GF-D8 (cell line): ENCODE data around the gene EDA.

Experiments
- DNase-seq: peaks from one replicate; lab custom pipeline; 2025; lab: John Stamatoyannopoulos, UW

Gene EDA

DNA sequence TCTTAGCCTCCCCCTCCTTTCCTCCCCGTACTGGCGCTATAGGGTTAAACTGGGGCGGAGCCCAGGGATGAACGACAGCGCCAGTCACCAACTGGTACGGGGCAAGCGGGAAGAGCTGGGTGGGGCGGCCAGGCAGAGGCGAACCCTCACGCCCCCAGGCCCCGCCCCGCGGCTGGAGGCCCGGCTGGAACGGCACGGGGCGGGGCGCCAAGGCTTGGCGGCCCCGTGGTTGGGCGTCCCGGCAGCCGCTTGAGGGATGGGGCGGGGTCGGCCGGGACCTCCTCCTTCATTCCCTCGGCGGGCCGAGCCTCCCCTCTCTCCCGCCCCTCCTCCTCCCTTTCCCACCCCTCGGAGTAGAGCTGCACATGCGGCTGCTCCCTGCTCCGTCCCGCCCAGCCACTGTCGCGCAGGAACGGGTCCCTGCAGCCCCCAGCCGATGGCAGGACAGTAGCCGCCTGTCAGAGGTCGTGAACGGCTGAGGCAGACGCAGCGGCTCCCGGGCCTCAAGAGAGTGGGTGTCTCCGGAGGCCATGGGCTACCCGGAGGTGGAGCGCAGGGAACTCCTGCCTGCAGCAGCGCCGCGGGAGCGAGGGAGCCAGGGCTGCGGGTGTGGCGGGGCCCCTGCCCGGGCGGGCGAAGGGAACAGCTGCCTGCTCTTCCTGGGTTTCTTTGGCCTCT, at the start of gene EDA:
Gene EDA (plus strand): TSS at position 335 of the 678 bp plus-strand sequence.
- no peak for DNase-seq

DNA sequence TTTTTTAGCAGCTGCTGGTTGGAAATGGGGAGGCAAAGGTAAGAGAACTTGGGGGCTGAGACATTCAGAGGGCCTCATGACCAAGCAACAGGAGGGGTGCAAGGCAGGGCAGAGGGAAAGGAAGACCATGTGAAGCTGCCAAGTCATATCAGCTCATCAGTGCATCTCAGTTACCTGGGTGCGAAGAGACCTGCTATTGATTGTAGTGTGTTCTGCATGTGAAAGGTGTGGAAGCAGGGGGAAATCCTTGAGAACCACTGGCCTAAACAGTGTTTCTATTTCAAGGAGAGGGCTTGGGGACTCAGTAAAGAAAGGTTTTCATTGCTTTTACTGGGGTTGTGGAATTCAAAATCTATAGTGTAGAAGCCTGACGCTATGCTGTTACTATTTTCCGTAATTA, 47.1 kb upstream of the EDA start:
- DNase-seq, result no peak

DNA sequence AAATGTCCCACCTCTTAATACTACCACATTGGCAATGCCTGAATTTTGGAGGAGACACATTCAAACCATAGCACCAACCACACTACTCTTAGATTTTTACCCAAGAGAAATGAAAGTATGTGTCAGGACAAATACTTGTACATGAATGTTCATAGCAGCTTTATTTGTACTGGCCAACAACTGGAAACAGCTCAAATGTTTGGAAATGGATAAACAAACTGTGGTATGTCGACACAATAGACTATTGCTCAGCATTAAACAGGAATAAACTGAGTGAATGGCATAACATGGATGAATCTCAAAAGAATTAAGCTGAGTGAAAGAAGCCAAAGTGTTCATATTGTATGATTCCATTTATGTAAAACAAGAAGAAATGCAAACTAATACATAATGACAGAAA, 18.5 kb upstream of the EDA start:
- DNase-seq, result no peak

DNA sequence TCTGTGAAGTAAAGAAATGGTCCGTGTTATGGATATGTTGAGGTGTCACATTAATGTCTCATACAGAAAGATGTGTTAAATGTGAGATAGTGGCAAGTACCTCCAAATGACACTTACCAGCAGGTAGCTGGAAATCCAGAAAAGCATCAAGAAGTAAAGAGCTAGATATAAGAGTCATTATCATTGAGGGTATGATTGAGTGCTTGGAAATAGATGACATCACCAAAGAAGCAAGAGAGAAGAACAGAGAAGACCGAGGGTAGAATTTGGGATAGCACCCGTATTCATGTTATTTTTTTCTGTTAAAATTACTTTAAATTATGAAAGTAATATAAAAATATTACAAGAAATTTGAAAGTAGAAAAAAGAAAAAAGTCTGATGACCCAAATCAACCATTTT, 15.7 kb upstream of the EDA start:
- no peak for DNase-seq

DNA sequence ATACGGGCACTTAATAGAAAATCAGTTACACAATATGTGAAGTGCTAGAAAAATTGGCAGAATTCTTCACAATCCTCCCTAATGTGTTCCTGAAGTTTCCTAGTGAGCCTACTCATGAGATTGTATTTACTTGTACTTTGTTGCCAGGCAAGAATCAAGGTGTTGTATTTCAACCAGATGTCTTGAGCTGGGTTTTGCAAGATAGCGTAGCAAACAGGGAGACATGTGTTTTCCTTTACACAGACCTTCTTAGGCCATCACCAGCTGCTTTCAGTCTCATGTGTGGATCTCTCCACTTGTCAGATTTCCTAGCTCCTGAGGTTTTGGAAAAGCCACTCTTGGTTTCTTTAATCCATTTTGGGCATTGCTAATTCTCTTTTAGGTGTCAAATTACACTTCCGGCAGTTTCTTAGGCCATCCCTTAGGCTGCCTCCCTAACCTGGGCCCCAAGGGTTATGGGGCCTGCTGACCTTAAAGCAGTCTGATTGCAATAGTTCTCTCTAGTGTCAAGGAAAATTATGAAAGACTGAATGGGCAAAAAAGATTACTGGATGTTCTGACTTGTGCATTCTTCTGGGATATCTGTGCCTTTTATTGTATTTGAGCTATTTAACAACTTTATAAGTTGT, 12.2 kb upstream of the EDA start:
- DNase-seq, result no peak

DNA sequence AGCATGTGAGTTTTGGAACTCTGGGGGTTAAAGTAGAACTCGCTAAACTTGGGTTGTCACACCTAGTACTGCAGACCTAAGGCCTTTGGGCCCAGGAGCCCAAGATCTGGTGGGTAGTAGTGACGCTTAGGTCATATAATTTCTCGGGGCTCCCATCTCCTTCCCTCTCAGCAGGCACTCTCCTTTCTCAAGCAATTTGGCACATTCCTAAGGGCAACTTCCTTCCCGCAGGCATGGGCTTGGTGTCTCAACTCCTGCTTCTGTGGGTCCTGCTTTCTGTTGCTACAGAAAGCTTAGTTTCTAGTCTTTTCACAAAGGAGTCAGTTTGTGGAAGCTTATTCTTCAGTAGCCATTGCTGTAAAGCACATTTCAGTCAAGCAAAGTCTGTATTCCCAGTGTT, 10.4 kb upstream of the EDA start:
- DNase-seq, result no peak

DNA sequence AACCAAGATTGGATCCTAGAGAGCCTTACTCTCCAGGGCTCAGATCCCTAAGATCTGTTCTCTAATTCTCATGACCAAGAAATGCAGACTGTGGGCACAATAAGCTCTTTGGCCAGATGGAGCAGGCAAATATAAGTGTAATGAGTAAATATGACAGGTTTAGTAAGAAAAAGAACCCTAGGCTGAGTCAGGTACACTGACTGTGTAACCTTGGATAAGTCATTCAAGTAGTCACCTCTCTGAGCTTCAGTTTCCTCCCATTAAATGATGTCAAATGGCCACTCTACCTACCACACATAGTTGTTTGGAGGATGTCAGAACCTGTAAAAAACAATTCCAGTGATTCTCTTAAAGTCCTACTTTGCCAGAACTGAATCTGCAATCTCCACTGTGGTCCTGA, 8.3 kb upstream of the EDA start:
- DNase-seq, result no peak

DNA sequence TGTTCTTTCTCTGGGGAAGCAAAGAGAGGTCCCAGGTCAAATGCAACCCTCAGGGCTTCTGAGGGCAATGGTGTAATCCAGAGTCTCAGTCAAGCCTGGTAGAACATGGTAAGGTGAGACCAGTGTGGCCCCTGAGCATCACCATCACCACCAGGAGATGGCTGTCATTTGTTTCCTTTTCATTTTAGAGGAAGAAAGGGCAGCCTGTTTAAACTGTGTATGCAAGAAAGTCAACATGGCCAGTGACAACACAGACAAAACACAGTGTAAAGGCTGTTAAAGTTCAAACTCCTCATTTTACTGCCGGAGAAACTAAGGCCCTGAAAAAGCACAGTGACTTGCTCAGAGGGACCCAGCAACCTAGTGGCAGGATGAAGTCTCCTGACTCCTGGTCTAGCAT, 2.0 kb upstream of the EDA start:
- DNase-seq, result no peak

DNA sequence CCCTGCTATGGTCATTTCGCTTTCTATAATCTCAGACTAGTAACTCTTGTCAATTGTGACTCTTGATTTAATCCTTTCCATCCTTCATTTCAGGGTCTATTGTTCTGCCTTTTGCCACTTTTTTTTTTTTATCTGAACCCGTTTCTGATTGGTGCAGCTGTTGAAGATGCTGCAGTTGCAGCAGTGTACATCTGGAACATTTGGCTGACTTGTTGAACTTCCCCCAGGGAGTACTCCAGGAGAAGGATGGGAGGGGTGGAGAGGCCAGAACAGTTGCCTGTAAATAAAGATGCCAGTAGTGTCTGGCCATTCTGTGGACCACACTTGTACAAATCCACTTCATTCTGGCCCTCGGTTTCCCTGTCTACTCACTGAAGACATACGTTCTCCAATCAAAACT, 1.0 kb upstream of the EDA start:
- no peak for DNase-seq

DNA sequence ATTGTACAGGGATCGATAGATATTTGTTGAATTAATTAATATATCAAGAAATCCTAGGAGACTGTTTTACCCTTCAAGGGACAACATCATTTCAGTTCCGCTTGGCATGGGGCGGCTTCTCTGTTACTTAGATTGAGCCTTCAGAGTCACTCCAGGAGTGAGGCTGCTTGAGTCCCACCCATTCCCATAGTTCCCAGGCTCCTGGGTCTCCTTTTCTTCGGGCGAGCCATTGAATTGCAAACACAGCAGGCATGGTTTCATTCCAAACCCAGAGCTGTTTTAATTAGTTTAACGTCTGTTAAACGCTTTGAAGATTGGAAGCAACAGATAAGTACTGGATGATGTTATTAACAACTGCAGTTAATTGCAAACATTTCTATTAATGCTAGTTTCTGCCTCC, 571 bp upstream of the EDA start:
- no peak for DNase-seq

DNA sequence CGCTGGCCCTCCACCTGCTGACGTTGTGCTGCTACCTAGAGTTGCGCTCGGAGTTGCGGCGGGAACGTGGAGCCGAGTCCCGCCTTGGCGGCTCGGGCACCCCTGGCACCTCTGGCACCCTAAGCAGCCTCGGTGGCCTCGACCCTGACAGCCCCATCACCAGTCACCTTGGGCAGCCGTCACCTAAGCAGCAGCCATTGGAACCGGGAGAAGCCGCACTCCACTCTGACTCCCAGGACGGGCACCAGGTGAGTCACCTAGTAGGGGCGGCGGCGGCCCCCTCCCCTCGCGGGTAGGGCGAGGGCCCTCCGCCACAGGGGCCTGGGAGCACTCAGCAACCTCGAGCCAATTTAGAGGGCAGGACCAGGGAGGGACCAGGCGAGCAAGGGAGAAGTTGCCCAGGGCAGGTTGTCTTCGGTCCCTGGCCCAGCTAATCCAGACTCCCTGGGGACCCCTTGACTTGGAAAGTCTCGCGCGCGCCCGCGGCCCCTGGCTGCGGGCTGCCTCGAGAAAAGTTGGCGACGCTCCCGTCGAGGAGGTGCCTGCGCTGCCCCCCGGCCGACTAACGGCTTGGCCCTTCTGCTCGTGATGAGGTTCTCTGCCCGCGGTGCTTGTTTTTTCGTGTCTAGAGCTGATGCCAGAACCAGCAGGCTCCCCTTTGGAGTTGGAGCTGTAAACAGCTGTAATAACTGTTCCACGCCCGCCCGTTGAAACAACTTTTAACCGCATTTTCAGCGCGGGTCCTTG, 717 bp downstream of the EDA start:
- DNase-seq, result no peak

DNA sequence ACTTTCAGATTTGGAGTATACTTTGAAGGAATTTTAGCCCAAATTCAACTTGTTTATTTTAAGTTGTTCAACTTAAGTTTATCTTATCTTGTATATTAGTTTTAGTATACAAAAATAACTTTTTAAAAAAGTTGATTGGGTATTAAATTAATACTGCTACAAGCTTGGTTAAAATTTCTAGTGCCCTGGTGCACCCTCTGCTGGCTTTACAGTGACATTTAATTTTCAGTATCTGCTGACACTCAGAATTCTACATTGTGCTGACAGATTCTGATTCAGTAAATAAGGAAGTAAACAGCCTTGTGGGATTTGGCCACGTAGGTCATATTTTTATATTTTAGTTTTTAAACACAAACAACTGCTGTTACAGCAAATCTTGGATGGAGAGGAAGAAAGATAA, 2.9 kb downstream of the EDA start:
- DNase-seq, result no peak

DNA sequence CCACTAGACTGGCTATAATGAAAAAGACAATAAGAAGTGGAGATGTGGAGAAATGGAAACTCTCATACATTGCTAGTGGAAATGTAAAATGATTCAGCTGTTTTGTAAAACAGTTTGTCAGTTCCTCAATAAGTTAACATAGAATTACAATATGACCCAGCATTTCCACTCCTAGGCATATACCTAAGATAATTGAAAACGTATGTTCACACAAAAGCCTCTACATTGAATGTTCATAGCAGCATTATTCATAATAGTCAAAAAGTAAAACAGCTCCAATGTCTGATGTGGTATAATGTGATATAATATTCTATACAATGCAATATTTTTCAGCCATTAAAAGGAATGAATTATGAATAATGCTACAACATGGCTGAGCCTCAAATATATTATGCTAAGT, 10.2 kb downstream of the EDA start:
- no peak for DNase-seq

DNA sequence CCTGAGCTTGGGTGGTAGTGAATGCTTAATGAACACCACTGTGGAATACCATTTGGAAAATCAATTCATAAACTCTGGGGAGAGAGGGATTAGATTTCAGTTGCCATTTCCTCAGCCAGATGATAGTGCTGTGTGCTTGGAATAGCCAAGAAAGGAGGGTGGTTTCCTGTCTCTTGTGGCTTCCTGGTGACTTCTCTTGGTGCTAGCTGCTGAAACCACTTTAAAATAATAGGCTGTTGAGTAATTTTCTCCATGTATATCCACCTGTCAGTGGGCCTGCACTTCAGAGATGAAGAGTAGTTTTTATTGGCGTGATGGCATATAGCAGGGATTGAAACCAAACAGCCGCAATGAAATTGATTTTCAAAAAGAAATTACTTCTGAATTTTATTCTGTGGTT, 11.8 kb downstream of the EDA start:
- no peak for DNase-seq

DNA sequence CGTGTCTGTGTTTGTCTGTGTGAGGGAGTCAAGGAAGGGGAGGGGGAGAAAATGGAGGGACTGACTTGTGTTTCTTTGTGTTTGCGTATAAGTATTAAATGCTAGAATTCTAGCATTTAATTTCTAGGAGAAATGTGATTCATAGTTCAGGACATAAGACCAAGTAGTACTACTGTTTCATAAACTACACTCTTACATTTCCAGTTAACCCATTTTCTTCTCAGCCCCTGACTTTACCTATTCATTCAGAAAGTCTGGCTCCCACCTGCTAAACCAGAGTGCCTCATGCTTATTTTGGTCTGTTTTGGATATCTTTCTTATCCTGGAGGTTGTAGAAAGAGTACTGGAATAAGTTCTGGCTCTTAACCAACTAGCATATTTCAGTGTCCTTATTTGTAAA, 14.2 kb downstream of the EDA start:
- DNase-seq, result no peak

DNA sequence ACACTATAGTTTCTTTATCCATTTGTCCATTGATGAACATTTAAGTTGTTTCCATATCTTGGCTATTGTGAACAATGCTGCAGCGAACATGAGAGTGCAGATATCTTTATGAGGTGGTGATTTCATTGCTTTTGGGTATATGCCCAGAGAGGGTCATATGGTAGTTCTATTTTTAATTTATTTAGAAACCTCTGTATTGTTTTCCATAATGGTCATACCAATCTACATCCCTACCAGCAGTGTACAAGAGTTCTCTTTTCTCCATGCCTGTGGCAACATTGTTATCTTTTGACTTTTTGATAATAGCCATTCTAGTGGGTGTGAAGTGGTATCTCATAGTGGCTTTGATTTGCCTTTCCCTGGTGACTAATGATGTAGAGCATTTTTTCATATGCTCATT, 48.8 kb downstream of the EDA start:
- DNase-seq, result no peak

DNA sequence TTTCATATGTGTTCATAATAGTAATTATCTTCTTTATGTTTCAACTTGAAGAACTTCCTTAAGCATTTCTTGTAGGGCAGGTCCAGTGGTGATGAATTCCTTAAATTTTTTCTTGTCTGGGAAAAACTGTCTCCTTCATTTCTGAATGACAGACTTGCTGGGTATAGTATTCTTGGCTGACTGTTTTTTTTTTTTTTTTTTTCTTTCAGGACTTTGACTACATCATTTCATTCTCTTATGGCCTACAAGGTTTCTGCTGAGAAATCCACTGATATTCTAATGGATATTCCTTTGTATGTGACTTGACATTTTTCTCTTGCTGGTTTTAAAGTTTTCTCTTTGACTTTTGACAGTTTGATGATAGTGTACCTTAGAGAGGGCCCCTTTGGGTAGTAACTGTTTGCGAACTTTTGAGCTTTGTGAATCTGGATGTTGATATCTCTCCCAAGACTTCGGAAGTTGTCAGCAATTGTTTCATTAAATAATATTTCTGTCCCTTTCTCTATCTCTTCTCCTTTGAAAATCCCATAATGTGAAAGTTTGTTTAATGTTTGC, 54.2 kb downstream of the EDA start:
- no peak for DNase-seq

DNA sequence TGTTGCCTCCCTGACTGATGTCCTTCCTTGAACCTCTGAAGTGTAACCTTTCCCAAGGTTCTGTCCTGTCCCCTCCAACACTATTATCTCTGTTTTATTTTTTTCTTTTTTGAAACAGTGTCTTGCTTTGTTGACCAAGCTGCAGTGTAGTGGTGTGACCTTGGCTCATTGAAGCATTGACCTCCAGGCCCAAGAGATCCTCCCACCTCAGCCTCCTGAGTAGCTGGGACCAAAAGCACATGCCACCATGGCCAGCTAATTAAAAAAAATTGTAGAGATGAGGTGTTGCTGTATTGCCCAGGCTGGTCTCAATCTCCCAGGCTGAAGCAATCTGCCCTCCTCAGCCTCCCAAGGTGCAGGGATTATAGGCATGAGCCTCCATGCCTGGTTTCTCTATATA, 59.0 kb downstream of the EDA start:
- DNase-seq, result no peak

DNA sequence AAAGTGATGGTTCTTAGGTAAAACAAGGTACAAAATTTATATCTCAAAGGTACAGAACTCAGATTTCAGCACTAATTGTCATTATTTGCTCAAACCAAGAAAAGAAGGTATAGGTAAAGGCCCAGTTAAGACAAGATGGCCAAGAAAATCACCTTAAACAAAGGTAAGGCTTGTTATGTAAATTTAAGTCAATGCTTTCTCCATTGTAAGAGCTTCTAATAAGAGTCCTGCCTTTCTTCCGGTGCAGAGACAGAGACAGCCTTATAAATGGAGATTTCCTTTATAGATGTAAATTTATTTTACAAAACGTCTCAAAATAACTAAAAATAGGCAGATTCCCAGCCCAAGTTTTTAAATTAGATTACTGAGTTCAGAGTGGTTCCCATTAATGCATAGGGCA, 89.9 kb downstream of the EDA start:
- DNase-seq, result no peak

DNA sequence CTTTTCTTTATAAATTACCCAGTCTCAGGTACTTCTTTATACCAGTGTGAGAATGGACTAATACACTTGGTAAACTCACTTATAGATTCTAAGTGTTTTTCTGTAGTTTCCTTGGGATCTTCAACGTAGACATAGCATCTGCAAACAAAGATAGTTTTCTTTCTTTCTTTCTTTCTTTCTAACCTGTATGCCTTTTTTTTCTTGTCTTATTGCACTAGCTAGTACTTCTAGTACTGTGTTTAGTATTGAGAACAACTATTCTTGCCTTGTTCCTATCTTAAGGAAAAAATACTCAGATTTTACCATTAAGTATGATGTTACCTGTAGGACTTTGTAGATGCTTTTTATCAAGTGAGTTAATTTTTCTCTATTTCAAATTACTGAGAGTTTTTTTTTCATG, 102.2 kb downstream of the EDA start:
- DNase-seq, result no peak

DNA sequence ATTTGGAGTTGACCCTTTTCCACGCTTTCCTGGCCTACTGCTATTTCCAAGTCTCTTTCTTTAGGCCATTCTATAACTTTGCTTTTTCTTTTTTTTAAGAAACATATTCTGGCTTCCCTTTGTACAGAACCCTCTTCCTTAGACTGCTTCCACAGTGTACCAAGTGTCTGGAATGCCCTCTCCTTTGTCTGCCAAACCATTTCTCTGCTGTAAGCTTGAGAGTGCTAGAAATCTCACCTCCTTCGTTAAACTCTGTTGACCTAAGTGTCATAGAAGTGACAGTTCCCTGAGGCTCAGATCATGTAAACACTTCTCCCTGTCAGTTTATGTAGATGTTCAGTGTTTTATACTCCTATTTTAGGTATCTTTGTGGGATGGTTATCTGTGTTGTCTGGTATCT, 108.4 kb downstream of the EDA start:
- DNase-seq, result no peak

DNA sequence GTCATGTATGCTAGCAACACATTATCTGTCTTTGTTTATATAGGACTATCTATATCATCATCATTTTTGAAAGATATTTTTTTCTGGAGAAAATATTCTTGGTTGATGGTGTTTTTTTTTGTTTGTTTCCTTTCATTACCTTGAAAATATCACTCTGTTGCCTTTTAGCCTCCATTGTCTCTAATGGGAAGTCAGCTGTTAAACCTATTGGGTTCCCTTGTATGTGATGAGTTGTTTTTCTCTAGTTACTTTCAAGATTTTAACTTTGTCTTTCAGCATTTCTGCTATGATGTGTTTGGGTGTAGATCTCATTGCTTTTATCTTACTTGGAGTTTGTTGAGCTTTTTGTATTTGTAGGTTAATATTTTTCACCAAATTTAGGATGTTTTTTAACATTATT, 124.4 kb downstream of the EDA start:
- no peak for DNase-seq

DNA sequence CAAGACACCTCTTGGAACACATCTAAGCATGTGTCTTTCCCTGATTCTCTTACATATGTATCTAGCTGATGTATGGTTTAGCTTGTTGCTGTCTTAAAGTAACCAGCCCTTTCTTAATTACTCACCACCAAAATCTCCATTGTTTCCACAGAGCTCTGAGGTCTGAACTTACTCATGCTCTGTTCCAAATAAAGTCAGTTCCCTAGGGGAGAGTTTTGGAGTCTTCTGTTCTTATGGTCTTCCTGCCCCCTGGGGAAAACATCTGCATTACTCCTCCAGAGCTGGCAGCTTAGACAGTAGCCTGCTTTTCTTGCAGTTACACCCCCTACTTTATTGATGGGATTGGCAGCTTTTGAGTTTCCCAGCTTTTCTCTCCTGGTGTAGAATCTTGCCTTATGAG, 125.8 kb downstream of the EDA start:
- no peak for DNase-seq
